NB4 (cell line): ENCODE results near the gene COL23A1.

Experiments
- CTCF ChIP-seq: IDR thresholded peaks from one replicate; pipeline ENCODE4 v1.5.1; 2012; ENCODE audit warnings: low read depth, low read length
- MYC ChIP-seq: IDR thresholded peaks from 2 replicates; pipeline ENCODE4 v1.6.1; 2011; ENCODE audit warnings: low read depth, low read length
- POLR2A ChIP-seq: IDR thresholded peaks from 2 replicates; pipeline ENCODE4 v1.6.1; 2011; ENCODE audit warnings: mild to moderate bottlenecking; ENCODE audit not compliant: insufficient read length; ENCODE audit errors: extremely low read depth
- TF ChIP-seq, protein P1 (sequence below): IDR thresholded peaks from 2 replicates; pipeline ENCODE4 v1.6.1; 2011; ENCODE audit warnings: low read depth, low read length

DNA sequence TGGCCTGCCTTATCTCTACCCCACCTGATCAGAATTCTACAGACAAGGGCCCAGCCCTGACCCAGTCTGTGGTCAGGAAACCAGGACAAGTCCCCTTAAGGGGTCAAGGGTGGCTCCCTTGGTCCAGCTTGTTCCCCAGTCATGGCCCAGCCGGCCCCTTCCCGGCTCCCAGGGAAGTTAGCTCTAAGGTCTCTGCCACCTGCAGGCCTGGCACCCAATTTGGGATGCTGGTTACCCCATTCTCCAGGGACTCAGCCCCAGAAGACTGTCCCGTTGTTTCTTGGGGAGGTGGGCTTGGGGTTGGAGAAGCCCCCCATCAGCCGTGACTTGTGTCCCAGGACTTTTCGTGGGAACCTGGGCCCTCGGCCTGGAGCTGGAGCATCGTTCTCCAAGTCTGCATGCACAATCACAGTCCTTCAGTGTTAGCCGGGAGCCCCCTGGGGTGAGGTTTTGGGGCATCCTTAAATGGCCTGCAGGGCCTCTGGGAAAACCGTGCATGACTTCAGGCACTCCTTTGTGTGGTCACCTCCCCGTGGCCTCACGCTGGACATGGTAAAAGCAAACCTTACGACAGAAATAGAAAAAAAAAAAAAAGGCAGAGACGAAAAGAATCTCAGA lies 206.8 kb downstream of the COL23A1 start:
- TF ChIP-seq, protein P1, sequence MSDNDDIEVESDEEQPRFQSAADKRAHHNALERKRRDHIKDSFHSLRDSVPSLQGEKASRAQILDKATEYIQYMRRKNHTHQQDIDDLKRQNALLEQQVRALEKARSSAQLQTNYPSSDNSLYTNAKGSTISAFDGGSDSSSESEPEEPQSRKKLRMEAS: no peak
- TF ChIP-seq CTCF (no peak), MYC (no peak), POLR2A (no peak)
